Hematopoietic multipotent progenitor cell (in vitro differentiated cells): Measurements from ENCODE around the gene TNF. TPM values are rescaled to one million over a fixed set of nuclear protein-coding genes. Genes with fewer than 3 reads are reported as not detected.
A peak's percentile ranks its signal among the peaks of the same experiment; 100 is the strongest.

Experiments
- DNase-seq, 3 donors: peaks; one replicate each; pipeline ENCODE4 v3.0.0-alpha.2; 2011 to 2015; ENCODE audit warnings: low read depth in 2 of 3, low spot score in 2 of 3
- small RNA-seq: library from RNA; depleted of rRNA; stranded (forward); fragments of <200 nt; gene quantifications from one replicate; pipeline ENCODE3, GENCODE V24; 2012
- total RNA-seq: library from RNA; depleted of rRNA; stranded (reverse); fragments of >200 nt; gene quantifications from one replicate; pipeline ENCODE4 v1.2.3, GENCODE V29; 2012

The TNF gene
- total RNA-seq, 1 donor, result 0.27 TPM

DNA sequence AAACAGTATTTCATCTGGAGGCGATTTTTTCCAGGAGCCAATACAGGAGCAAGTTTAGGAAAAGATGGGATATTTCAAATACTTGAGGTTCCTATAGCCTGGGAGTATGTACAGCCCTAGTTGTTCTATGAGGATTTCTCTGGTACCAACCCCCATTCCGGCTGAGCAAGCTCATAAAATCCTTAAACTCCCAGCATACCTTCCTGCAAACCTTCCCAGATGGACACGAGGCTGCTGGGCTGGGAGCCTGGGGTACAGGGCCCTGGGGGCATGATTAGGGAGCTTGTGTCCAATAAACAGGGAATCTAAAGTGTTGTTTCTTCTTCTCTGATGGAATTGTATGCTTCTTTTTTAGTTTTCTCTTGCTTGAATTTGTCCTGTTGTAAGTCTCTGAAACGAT lies 46.6 kb downstream of the TNF start:
- no peak for DNase-seq

DNA sequence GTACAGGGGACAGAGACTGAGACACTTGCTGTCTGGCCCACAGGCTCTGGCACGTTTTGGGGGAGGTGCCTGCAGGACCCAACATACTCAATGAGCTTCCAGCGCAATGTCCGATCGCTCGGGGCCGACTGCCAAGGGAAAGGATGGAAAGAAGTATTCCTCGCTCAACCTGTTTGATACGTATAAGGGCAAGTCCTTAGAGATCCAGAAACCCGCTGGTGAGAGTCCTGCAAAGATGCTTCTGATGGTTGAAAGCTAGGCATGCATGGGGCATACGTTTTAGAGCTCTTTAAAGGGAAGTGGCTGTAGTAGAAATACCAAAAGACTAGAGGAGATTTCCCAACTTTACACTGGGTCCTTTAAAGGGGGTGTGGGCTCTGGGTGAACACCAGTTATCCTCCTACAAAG lies 47.3 kb downstream of the TNF start:
- no peak for DNase-seq

DNA sequence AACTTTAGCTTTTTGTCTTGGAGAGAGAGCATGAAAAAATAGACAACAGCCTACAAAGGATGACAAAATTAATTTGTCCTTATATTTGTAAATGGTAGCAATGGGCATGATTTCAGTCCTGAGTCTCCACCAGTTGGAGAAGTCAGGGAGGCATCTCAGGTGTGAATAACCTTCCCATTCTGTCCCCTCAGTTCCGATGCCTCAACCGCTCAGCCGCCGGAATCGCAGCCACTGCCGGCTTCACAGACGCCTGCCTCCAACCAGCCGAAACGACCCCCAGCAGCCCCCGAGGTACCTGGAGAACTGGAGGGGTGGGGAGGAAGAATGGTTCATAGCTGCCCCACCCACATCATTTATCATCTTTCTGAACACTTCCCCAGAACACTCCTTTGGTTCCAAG lies 48.7 kb downstream of the TNF start:
- no peak for DNase-seq

- no peak for DNase-seq
Observed at GRCh38 chr6:31626952-31627351, 51.6 kb downstream of the TNF start.

DNA sequence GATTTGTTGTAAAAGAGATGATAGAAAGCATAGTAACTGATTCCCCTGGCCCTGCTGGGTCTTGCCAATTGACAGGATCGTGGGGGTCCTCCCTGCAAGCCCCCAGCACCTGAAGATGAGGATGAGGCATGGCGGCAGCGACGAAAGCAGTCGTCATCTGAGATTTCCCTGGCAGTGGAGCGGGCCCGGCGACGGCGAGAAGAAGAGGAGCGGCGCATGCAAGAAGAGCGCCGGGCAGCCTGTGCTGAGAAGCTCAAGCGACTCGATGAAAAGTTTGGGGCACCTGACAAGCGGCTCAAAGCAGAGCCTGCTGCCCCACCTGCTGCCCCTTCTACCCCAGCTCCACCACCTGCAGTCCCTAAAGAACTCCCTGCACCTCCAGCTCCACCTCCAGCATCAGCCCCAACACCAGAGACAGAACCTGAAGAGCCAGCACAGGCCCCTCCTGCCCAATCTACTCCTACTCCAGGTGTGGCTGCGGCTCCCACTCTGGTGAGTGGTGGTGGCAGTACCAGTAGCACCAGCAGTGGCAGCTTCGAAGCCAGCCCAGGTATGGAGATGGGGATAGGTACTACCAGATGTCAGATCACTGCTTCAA lies 52.4 kb downstream of the TNF start:
- no peak for DNase-seq

Small RNA genes within 50 kb of the gene (small RNA-seq; reads per million reads assigned to genes)
- 38.3 reads per million, percentile 96 among the genes with 10 or more reads in this experiment for gene SNORA38
- 407 reads per million, percentile 98 among the genes with 10 or more reads in this experiment for gene SNORD117
- not detected for gene SNORD84
- gene UQCRHP1, result not detected

Other genes with a start within 250 kb of the TNF start
- 2,264 TPM for gene HLA-B, start 218.4 kb upstream of the TNF start, total RNA-seq
- 15.9 TPM for gene MICA, start 172.0 kb upstream of the TNF start, total RNA-seq
- gene MICB, start 77.4 kb upstream of the TNF start, total RNA-seq, result 15.1 TPM
- gene MCCD1, start 46.6 kb upstream of the TNF start, total RNA-seq, result not detected
- gene DDX39B, start 33.6 kb upstream of the TNF start, total RNA-seq, result 571 TPM
- gene ATP6V1G2, start 29.0 kb upstream of the TNF start, total RNA-seq, result 1.1 TPM
- gene NFKBIL1, start 28.0 kb upstream of the TNF start, total RNA-seq, result 33.7 TPM
- under 0.01 TPM for gene LTA, start 3.3 kb upstream of the TNF start, total RNA-seq
- gene LTB, start 6.9 kb downstream of the TNF start, total RNA-seq, result 31.0 TPM
- 74.9 TPM for gene LST1, start 10.7 kb downstream of the TNF start, total RNA-seq
- gene NCR3, start 17.4 kb downstream of the TNF start, total RNA-seq, result 0.27 TPM
- 66.8 TPM for gene AIF1, start 39.7 kb downstream of the TNF start, total RNA-seq
- gene PRRC2A, start 45.1 kb downstream of the TNF start, total RNA-seq, result 117 TPM
- 172 TPM for gene BAG6, start 77.1 kb downstream of the TNF start, total RNA-seq
- 3.8 TPM for gene APOM, start 80.3 kb downstream of the TNF start, total RNA-seq
- gene C6orf47, start 85.2 kb downstream of the TNF start, total RNA-seq, result 19.1 TPM
- 16.2 TPM for gene GPANK1, start 89.4 kb downstream of the TNF start, total RNA-seq
- gene CSNK2B, start 90.5 kb downstream of the TNF start, total RNA-seq, result 232 TPM
- gene LY6G5B, start 94.4 kb downstream of the TNF start, total RNA-seq, result 7.8 TPM
- 3.5 TPM for gene LY6G5C, start 105.5 kb downstream of the TNF start, total RNA-seq
- gene ABHD16A, start 127.8 kb downstream of the TNF start, total RNA-seq, result 75.4 TPM
- gene LY6G6F, start 131.3 kb downstream of the TNF start, total RNA-seq, result 0.54 TPM
- gene LY6G6D, start 139.8 kb downstream of the TNF start, total RNA-seq, result 1.6 TPM
- gene LY6G6C, start 146.2 kb downstream of the TNF start, total RNA-seq, result 0.54 TPM
- 7.8 TPM for gene MPIG6B, start 147.8 kb downstream of the TNF start, total RNA-seq
- gene DDAH2, start 153.7 kb downstream of the TNF start, total RNA-seq, result 223 TPM
- gene CLIC1, start 161.0 kb downstream of the TNF start, total RNA-seq, result 794 TPM
- gene MSH5, start 164.4 kb downstream of the TNF start, total RNA-seq, result 32.3 TPM
- 0.27 TPM for gene SAPCD1, start 187.1 kb downstream of the TNF start, total RNA-seq
- 2.4 TPM for gene VWA7, start 201.8 kb downstream of the TNF start, total RNA-seq
- 52.0 TPM for gene VARS1, start 220.2 kb downstream of the TNF start, total RNA-seq
- 70.6 TPM for gene LSM2, start 231.4 kb downstream of the TNF start, total RNA-seq
- 1.9 TPM for gene HSPA1L, start 239.7 kb downstream of the TNF start, total RNA-seq
- 358 TPM for gene HSPA1A, start 240.0 kb downstream of the TNF start, total RNA-seq